Activated CD4-positive, alpha-beta memory T cell treated with anti-CD3 and anti-CD28 coated beads, Interleukin-2, amount 10 ng/mL, durations not matched to agents 7 days and 5 days (primary cell): ENCODE results near the gene ZNF536. TPM values are rescaled to one million over a fixed set of nuclear protein-coding genes. Genes with fewer than 3 reads are reported as not detected.

Source experiments
- CTCF ChIA-PET: fragments of 350-600 bp; sonication (Branson Sonifier 250); formaldehyde crosslinking; loops from one replicate; lab custom pipeline; 2021; ENCODE audit warnings: antibody characterized with exemption, inconsistent platforms; lab: Charles Lee
- POLR2A ChIA-PET: fragments of 350-600 bp; sonication (Branson Sonifier 250); formaldehyde crosslinking; loops from one replicate; lab custom pipeline; 2021; ENCODE audit warnings: antibody characterized with exemption; lab: Charles Lee
- DNase-seq: peaks from one replicate; pipeline ENCODE4 v3.0.0-alpha.2; 2020
- H3K27ac Mint-ChIP-seq: one replicate; pipeline ENCODE4 v1.8.0; 2021; ENCODE audit warnings: mild to moderate bottlenecking, mixed read lengths
- H3K27me3 Mint-ChIP-seq: one replicate; pipeline ENCODE4 v1.8.0; 2021; ENCODE audit warnings: mixed read lengths
- H3K36me3 Mint-ChIP-seq: one replicate; pipeline ENCODE4 v1.8.0; 2021; ENCODE audit warnings: low read depth, mixed read lengths
- H3K4me1 Mint-ChIP-seq: one replicate; pipeline ENCODE4 v1.8.0; 2021; ENCODE audit warnings: mixed read lengths
- H3K4me3 Mint-ChIP-seq: one replicate; pipeline ENCODE4 v1.8.0; 2021; ENCODE audit warnings: mild to moderate bottlenecking, mixed read lengths
- H3K9me3 Mint-ChIP-seq: one replicate; pipeline ENCODE4 v1.8.0; 2021; ENCODE audit warnings: mixed read lengths
- total RNA-seq, 2 experiments: library from RNA; stranded (reverse); gene quantifications; one replicate each; pipeline ENCODE4 v1.2.3, GENCODE V29; 2021

The ZNF536 gene
- total RNA-seq, 2 experiments from 2014 or later: not detected

DNA sequence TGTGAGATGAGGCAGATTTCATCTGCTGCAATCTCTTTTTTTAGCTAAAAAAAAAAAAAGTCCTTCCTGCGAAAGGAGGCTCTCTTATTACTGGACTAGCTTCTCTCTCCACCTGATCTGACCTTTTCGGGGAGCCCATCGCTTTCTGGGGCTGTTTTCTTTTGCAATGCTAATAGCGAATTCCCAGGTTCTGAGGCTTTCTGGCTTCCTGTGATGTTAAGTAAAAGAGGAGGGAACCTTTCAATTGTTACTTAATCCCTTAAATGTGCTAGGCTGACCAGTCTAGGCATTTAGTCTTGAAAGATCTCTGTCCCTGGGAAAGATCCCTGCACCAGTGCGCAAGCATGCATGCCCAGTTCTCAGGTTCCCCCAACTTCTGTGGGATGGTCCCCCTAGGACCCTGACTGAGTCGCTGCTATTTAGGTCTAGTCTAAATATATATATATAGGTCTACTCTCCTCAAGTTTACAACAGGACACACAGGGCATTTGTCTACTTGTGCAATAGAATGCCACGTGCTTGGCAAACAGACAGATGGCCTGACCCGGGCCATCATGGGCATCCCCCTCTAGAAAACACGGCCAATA lies 224.7 kb downstream of the ZNF536 start:
- POLR2A ChIA-PET: no interaction called here
- Mint-ChIP-seq H3K27ac (no peak overlapping the region), H3K4me1 (no peaks in the 10 kb centered on the region), H3K36me3 (no peaks in the 10 kb centered on the region), H3K9me3 (no peaks in the 10 kb centered on the region), H3K27me3 (peaks cover 1% of the 10 kb centered on the region), H3K4me3 (no peak overlapping the region)
- CTCF ChIA-PET: interaction anchor here (0.6 kb wide), 1 partner anchor 12 kb away, joined by 3 read pairs; no protein-coding TSS in a partner anchor
- no peak for DNase-seq

- peaks cover 1% of the 10 kb centered on the region for H3K27me3 Mint-ChIP-seq
- ChIA-PET CTCF (no interaction called here), POLR2A (no interaction called here)
- no peaks in the 10 kb centered on the region for H3K36me3 Mint-ChIP-seq
- DNase-seq: no peak
- H3K4me1 Mint-ChIP-seq: no peaks in the 10 kb centered on the region
- no peak overlapping the region for H3K4me3 Mint-ChIP-seq
- no peak overlapping the region for H3K27ac Mint-ChIP-seq
- no peaks in the 10 kb centered on the region for H3K9me3 Mint-ChIP-seq
Measured at GRCh38 chr19:30598688-30599087, 226.5 kb downstream of the ZNF536 start.

- ChIA-PET POLR2A (no interaction called here), CTCF (no interaction called here)
- Mint-ChIP-seq H3K27me3 (no peaks in the 10 kb centered on the region), H3K4me3 (no peak overlapping the region), H3K36me3 (no peaks in the 10 kb centered on the region), H3K4me1 (no peaks in the 10 kb centered on the region), H3K27ac (no peak overlapping the region), H3K9me3 (no peaks in the 10 kb centered on the region)
- no peak for DNase-seq
Measured at GRCh38 chr19:30602661-30603350, 230.6 kb downstream of the ZNF536 start.

- no peaks in the 10 kb centered on the region for H3K27me3 Mint-ChIP-seq
- ChIA-PET POLR2A (no interaction called here), CTCF (no interaction called here)
- no peak overlapping the region for H3K27ac Mint-ChIP-seq
- no peaks in the 10 kb centered on the region for H3K9me3 Mint-ChIP-seq
- no peak for DNase-seq
- no peak overlapping the region for H3K4me3 Mint-ChIP-seq
- H3K4me1 Mint-ChIP-seq: no peaks in the 10 kb centered on the region
- no peaks in the 10 kb centered on the region for H3K36me3 Mint-ChIP-seq
Measured at GRCh38 chr19:30604657-30605056, 232.5 kb downstream of the ZNF536 start.

DNA sequence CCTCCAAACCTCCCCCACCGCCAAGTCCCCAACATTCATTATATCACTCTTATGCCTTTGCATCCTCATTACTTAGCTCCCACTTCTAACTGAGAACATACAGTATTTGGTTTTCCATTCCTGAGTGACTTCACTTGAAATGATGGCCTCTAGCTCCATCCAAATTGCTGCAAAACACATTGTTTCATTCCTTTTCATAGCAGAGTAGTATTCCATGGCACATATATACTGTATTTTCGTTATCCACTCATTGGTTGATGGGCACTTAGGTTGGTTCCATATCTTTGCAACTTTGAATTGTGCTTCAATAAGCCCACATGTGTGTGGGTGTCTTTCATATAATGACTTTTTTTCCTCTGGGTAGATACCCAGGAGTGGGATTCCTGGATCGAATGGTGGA lies 233.1 kb downstream of the ZNF536 start:
- H3K36me3 Mint-ChIP-seq: no peaks in the 10 kb centered on the region
- H3K4me3 Mint-ChIP-seq: no peak overlapping the region
- ChIA-PET POLR2A (no interaction called here), CTCF (no interaction called here)
- no peak for DNase-seq
- H3K27me3 Mint-ChIP-seq: no peaks in the 10 kb centered on the region
- H3K27ac Mint-ChIP-seq: no peak overlapping the region
- no peaks in the 10 kb centered on the region for H3K4me1 Mint-ChIP-seq
- H3K9me3 Mint-ChIP-seq: no peaks in the 10 kb centered on the region

GRCh38 chr19:30606114-30607050 lies 234.2 kb downstream of the ZNF536 start:
- no peak for DNase-seq
- ChIA-PET POLR2A (no interaction called here), CTCF (no interaction called here)
- Mint-ChIP-seq H3K4me1 (no peaks in the 10 kb centered on the region), H3K27ac (no peak overlapping the region), H3K36me3 (no peaks in the 10 kb centered on the region), H3K4me3 (no peak overlapping the region), H3K9me3 (peaks cover 2% of the 10 kb centered on the region), H3K27me3 (no peaks in the 10 kb centered on the region)
